HCT116 (cell line): Measurements from ENCODE around the gene INPP5B. TPM values are rescaled to one million over a fixed set of nuclear protein-coding genes. Genes with fewer than 3 reads are reported as not detected.

Experiments
- ATAC-seq: fragments of 200-7000 bp; cut with Tn5 transposase; 2 replicates; pipeline ENCODE4 v1.9.1; 2020; ENCODE audit warnings: mild to moderate bottlenecking, moderate library complexity
- BruUV-seq: library from RNA; stranded (reverse); fragments of 400-500 nt; replicated peaks from 2 replicates; lab custom pipeline; 2021; lab: Mats Ljungman, UMichigan
- CTCF ChIA-PET: fragments of 300-600 bp; sonication (Branson Sonifier 250); formaldehyde crosslinking; loops from one replicate; lab custom pipeline; 2021; ENCODE audit warnings: antibody characterized with exemption; lab: Charles Lee
- POLR2A ChIA-PET: fragments of 300-600, 350-600 bp; sonication (Branson Sonifier 250); formaldehyde crosslinking; loops from one replicate; lab custom pipeline; 2021; ENCODE audit warnings: antibody characterized with exemption; lab: Charles Lee
- RAD21 ChIA-PET, 2 experiments: fragments of 300-600 bp; sonication (Branson Sonifier 250); formaldehyde crosslinking; loops; one replicate each; lab custom pipeline; 2023; ENCODE audit warnings: low total read pairs in 2 of 2; ENCODE audit not compliant: uncharacterized antibody in 2 of 2, unreplicated experiment in 2 of 2, low non-redundant PET in 1 of 2; lab: Charles Lee
- DNase-seq: peaks from one replicate; pipeline ENCODE4 v3.0.0-alpha.2; 2010; ENCODE audit warnings: low read depth, low spot score
- H2AFZ ChIP-seq: fragments of 200-600 bp; shearing (Covaris generic), sonication (generic); 2 replicates; pipeline ENCODE4 v1.6.1; 2017; ENCODE audit warnings: low read depth, mixed run types, mixed read lengths, antibody characterized with exemption, low read length; ENCODE audit not compliant: poor library complexity, severe bottlenecking
- H3K27ac ChIP-seq: 2 replicates; pipeline ENCODE4 v1.5.1; 2012; ENCODE audit warnings: low read depth, low read length
- H3K27me3 ChIP-seq: fragments of 200-600 bp; sonication (generic); 2 replicates; pipeline ENCODE4 v1.6.1; 2016; ENCODE audit warnings: mixed run types, low read length, mixed read lengths; ENCODE audit not compliant: insufficient read depth
- H3K36me3 ChIP-seq, 2 experiments: fragments of 200-500 bp in 1 of 2; fragments of 200-600 bp in 1 of 2; sonication (Bioruptor generic) in 1 of 2; sonication (generic) in 1 of 2; 2 replicates each; pipeline versions ENCODE4 v1.5.1 to v1.6.1; 2014 to 2016; ENCODE audit warnings: low read length in 2 of 2, inconsistent platforms in 1 of 2, mixed read lengths in 1 of 2, mixed run types in 1 of 2; ENCODE audit not compliant: insufficient read depth in 2 of 2, control insufficient read depth in 1 of 2
- H3K4me1 ChIP-seq, 2 experiments: fragments of 200-600 bp in 1 of 2; sonication (generic) in 1 of 2; 2 replicates each; pipeline versions ENCODE4 v1.5.1 to v1.6.1; 2012 to 2017; ENCODE audit warnings: low read length in 2 of 2, inconsistent platforms in 1 of 2, mild to moderate bottlenecking in 1 of 2, mixed read lengths in 1 of 2, mixed run types in 1 of 2, moderate library complexity in 1 of 2; ENCODE audit not compliant: insufficient read depth in 2 of 2, control insufficient read depth in 1 of 2
- H3K4me2 ChIP-seq: fragments of 200-600 bp; sonication (generic); 2 replicates; pipeline ENCODE4 v1.6.1; 2017; ENCODE audit warnings: mixed run types, low read length, mixed read lengths
- H3K4me3 ChIP-seq, 2 experiments: fragments of 200-600 bp in 1 of 2; sonication (generic) in 1 of 2; replicated peaks in 1 of 2; 2 replicates each; pipeline ENCODE4 v1.5.1; 2011 to 2016; ENCODE audit warnings: low read length in 2 of 2, control low read depth in 1 of 2, low read depth in 1 of 2, mild to moderate bottlenecking in 1 of 2, mixed read lengths in 1 of 2, mixed run types in 1 of 2
- H3K79me2 ChIP-seq: fragments of 200-600 bp; sonication (generic); 2 replicates; pipeline ENCODE4 v1.6.1; 2017; ENCODE audit warnings: mild to moderate bottlenecking, mixed run types, low read length, moderate library complexity, mixed read lengths; ENCODE audit not compliant: insufficient read depth
- H3K9ac ChIP-seq: fragments of 200-600 bp; sonication (generic); 2 replicates; pipeline ENCODE4 v1.6.1; 2016; ENCODE audit warnings: low read length, mixed read lengths
- H3K9me2 ChIP-seq: fragments of 200-600 bp; sonication (generic), shearing (Covaris generic); 2 replicates; pipeline ENCODE4 v1.6.1; 2017; ENCODE audit warnings: mixed run types, mild to moderate bottlenecking, moderate library complexity; ENCODE audit not compliant: insufficient read depth
- H3K9me3 ChIP-seq, 2 experiments: fragments of 200-500 bp in 1 of 2; fragments of 200-600 bp in 1 of 2; sonication (Bioruptor generic) in 1 of 2; sonication (generic) in 1 of 2; 2 replicates each; pipeline ENCODE4 v1.6.1; 2014 to 2017; ENCODE audit warnings: low read length in 2 of 2, mixed read lengths in 2 of 2, inconsistent platforms in 1 of 2, low read depth in 1 of 2, mild to moderate bottlenecking in 1 of 2, mixed run types in 1 of 2, moderate library complexity in 1 of 2; ENCODE audit not compliant: control insufficient read depth in 1 of 2, insufficient read depth in 1 of 2
- H4K20me1 ChIP-seq: fragments of 200-600 bp; sonication (generic), shearing (Covaris generic); 2 replicates; pipeline ENCODE4 v1.6.1; 2017; ENCODE audit warnings: mixed run types, mild to moderate bottlenecking, moderate library complexity; ENCODE audit not compliant: insufficient read depth
- EGR1 ChIP-seq: IDR thresholded peaks from 2 replicates; pipeline ENCODE4 v1.6.1; 2012; ENCODE audit warnings: low read depth
- ELF1 ChIP-seq: IDR thresholded peaks from 2 replicates; pipeline ENCODE4 v1.6.1; 2012; ENCODE audit warnings: low read depth, borderline replicate concordance
- FOSL1 ChIP-seq: IDR thresholded peaks from 2 replicates; pipeline ENCODE4 v1.6.1; 2012; ENCODE audit warnings: low read depth
- POLR2A ChIP-seq: IDR thresholded peaks from 2 replicates; pipeline ENCODE4 v1.7.0; 2011; ENCODE audit warnings: borderline replicate concordance; ENCODE audit not compliant: insufficient read depth, insufficient read length; ENCODE audit errors: extremely low read depth
- POLR2AphosphoS5 ChIP-seq: IDR thresholded peaks from 2 replicates; pipeline ENCODE4 v1.6.1; 2011; ENCODE audit warnings: mild to moderate bottlenecking, low read depth, low read length, moderate library complexity
- SIN3A ChIP-seq: IDR thresholded peaks from 2 replicates; pipeline ENCODE4 v1.6.1; 2012; ENCODE audit warnings: low read depth
- SP1 ChIP-seq: IDR thresholded peaks from 2 replicates; pipeline ENCODE4 v1.6.1; 2012; ENCODE audit warnings: low read depth
- TCF7L2 ChIP-seq: IDR thresholded peaks from 2 replicates; pipeline ENCODE4 v1.7.0; 2011; ENCODE audit warnings: borderline replicate concordance, inconsistent platforms; ENCODE audit not compliant: insufficient read depth, insufficient read length; ENCODE audit errors: extremely low read depth
- YY1 ChIP-seq: IDR thresholded peaks from 2 replicates; pipeline ENCODE4 v1.6.1; 2011; ENCODE audit warnings: low read length, low read depth, moderate library complexity, mild to moderate bottlenecking; ENCODE audit not compliant: insufficient replicate concordance; ENCODE audit errors: extremely low read depth
- ZFX ChIP-seq: fragments of 450-650 bp; IDR thresholded peaks from 2 replicates; pipeline ENCODE4 v1.6.1; 2017
- intact Hi-C: fragments of 100-400 bp; cut with micrococcal nuclease; formaldehyde crosslinking; loops from 2 replicates; pipeline ENCODE4 v1.10.0; 2022
- total RNA-seq: library from RNA; stranded (reverse); gene quantifications from one replicate; pipeline ENCODE4 v1.2.1, GENCODE V29; 2021; ENCODE audit not compliant: unreplicated experiment
- TF ChIP-seq, protein P1 (sequence below): IDR thresholded peaks from 2 replicates; pipeline ENCODE4 v1.6.1; 2012
- TF ChIP-seq, protein P2 (sequence below): IDR thresholded peaks from 2 replicates; pipeline ENCODE4 v1.6.1; 2012

Gene INPP5B
- total RNA-seq, 1 experiment from 2014 or later, result 20.8 TPM

DNA sequence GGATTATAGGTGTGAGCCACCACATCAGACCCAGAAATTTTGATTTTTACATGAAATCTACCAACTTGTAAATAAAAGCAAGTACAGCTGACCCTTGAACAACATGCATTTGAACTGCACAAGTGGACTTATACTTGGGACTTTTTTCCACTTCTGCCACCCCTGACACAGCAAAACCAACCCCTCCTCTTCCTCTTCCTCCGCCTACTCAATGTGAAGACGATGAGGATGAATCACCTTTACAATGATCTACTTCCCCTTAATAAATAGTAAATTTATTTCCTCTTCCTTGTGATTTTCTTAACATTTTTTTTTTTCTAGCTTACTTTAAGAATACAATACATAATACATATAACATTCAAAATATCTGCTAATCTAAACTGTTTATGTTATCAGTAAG is 121.3 kb downstream of the INPP5B start:
- no peak overlapping the region for H3K9ac ChIP-seq
- DNase-seq, result no peak
- peak; percentile 36; the same call in 1 of the 2 replicates for TF ChIP-seq EGR1
- TF ChIP-seq TCF7L2, result no peak
- no peak overlapping the region for H3K4me3 ChIP-seq
- ATAC-seq, result no peak
- H4K20me1 ChIP-seq, result no peaks in the 10 kb centered on the region
- BruUV-seq, result no TSS peak
- no peaks in the 10 kb centered on the region for H3K9me2 ChIP-seq
- intact Hi-C loops, result no loop called here
- CTCF ChIA-PET, result no interaction called here
- no peaks in the 10 kb centered on the region for H3K79me2 ChIP-seq
- no peak overlapping the region for H2AFZ ChIP-seq
- peaks cover 0 to 10% of the 10 kb centered on the region in 2 experiments; a peak in 2 of 4 replicates for H3K4me1 ChIP-seq
- POLR2A ChIA-PET, result no interaction called here
- H3K9me3 ChIP-seq, result no peaks in the 10 kb centered on the region
- peaks cover 18 to 33% of the 10 kb centered on the region in 2 experiments for H3K36me3 ChIP-seq
- H3K27me3 ChIP-seq, result no peaks in the 10 kb centered on the region
- H3K27ac ChIP-seq, result no peak overlapping the region
- RAD21 ChIA-PET, result no interaction called here
- peak overlapping the region; percentile 19; the same call in 1 of the 2 replicates for H3K4me2 ChIP-seq

DNA sequence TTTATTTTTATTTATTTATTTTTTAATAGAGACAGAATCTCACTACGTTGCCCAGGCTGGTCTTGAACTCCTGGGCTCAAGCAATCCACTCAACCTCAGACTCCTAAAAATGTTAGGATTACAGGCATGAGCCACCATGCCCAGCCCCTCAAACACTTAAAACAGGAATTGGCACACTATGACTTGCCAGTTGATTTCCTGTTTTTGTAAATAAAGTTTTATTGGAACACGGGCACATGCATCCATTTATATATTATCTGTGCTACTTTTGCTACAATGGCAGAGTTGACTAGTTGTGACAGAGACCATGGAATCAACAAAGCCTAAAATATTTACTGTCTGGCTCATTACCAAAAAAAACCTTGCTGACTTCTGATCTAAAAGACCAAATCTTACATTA is 122.9 kb downstream of the INPP5B start:
- H3K36me3 ChIP-seq, result peaks cover 26 to 38% of the 10 kb centered on the region in 2 experiments
- no peak for TF ChIP-seq SP1
- TF ChIP-seq, protein P1, sequence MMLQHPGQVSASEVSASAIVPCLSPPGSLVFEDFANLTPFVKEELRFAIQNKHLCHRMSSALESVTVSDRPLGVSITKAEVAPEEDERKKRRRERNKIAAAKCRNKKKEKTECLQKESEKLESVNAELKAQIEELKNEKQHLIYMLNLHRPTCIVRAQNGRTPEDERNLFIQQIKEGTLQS, result no peak
- TF ChIP-seq, protein P2, sequence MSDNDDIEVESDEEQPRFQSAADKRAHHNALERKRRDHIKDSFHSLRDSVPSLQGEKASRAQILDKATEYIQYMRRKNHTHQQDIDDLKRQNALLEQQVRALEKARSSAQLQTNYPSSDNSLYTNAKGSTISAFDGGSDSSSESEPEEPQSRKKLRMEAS, result no peak
- TF ChIP-seq POLR2AphosphoS5, result no peak
- TF ChIP-seq SIN3A, result no peak
- TF ChIP-seq POLR2A, result no peak
- no peak for TF ChIP-seq FOSL1
- no peak for TF ChIP-seq YY1
- no peak for TF ChIP-seq ZFX
- TF ChIP-seq TCF7L2, result no peak
- TF ChIP-seq ELF1, result no peak
- no peaks in the 10 kb centered on the region for H4K20me1 ChIP-seq
- ChIA-PET CTCF (no interaction called here), RAD21 (no interaction called here), POLR2A (no interaction called here)
- no peak overlapping the region for H3K4me3 ChIP-seq
- H3K27ac ChIP-seq, result no peak overlapping the region
- intact Hi-C loops, result no loop called here
- H3K4me2 ChIP-seq, result no peak overlapping the region
- DNase-seq (no peak), ATAC-seq (no peak)
- no peak overlapping the region for H3K9ac ChIP-seq
- BruUV-seq, result no TSS peak
- H2AFZ ChIP-seq, result no peak overlapping the region
- H3K4me1 ChIP-seq, result peaks cover 0 to 10% of the 10 kb centered on the region in 2 experiments; a peak in 2 of 4 replicates
- no peaks in the 10 kb centered on the region for H3K9me3 ChIP-seq
- H3K27me3 ChIP-seq, result no peaks in the 10 kb centered on the region
- no peaks in the 10 kb centered on the region for H3K79me2 ChIP-seq
- H3K9me2 ChIP-seq, result no peaks in the 10 kb centered on the region
